Thymus (tissue), 11 donors: ENCODE data around the gene FARS2. TPM values are rescaled to one million over a fixed set of nuclear protein-coding genes. Genes with fewer than 3 reads are reported as not detected.

Source experiments
- DNase-seq, 9 donors: peaks; one replicate each; pipeline ENCODE4 v3.0.0-alpha.2; 2013; ENCODE audit warnings: low spot score in 9 of 9, low read depth in 6 of 9, missing footprints in 1 of 9
- H3K27ac ChIP-seq, 2 donors: one replicate each; pipeline ENCODE4 v1.5.1; 2013; ENCODE audit warnings: control low read depth in 1 of 2, low read depth in 1 of 2, low read length in 1 of 2, mild to moderate bottlenecking in 1 of 2, moderate library complexity in 1 of 2
- H3K27me3 ChIP-seq, 2 donors: one replicate each; pipeline ENCODE4 v1.5.1; 2013; ENCODE audit warnings: low read length in 1 of 2; ENCODE audit not compliant: control insufficient read depth in 2 of 2, insufficient read depth in 1 of 2
- H3K36me3 ChIP-seq, 2 donors: one replicate each; pipeline ENCODE4 v1.5.1; 2013; ENCODE audit warnings: low read length in 1 of 2, mild to moderate bottlenecking in 1 of 2, moderate library complexity in 1 of 2; ENCODE audit not compliant: control insufficient read depth in 2 of 2, insufficient read depth in 2 of 2
- H3K4me1 ChIP-seq, 2 donors: one replicate each; pipeline ENCODE4 v1.5.1; 2013; ENCODE audit warnings: low read length in 2 of 2; ENCODE audit not compliant: control insufficient read depth in 2 of 2, insufficient read depth in 2 of 2
- H3K4me3 ChIP-seq, 2 donors: one replicate each; pipeline ENCODE4 v1.5.1; 2013; ENCODE audit warnings: low read length in 2 of 2, control low read depth in 1 of 2, mild to moderate bottlenecking in 1 of 2
- H3K9me3 ChIP-seq, 2 donors: one replicate each; pipeline ENCODE4 v1.5.1; 2013; ENCODE audit warnings: low read length in 1 of 2, mild to moderate bottlenecking in 1 of 2; ENCODE audit not compliant: control insufficient read depth in 2 of 2, insufficient read depth in 1 of 2
- WGBS: extraction: QIAGEN DNeasy Blood & Tissue Kit; methylation state at CpG from one replicate; pipeline ENCODE4 v1.1.7; 2013; 5-methylcytosine and 5-hydroxymethylcytosine counted together
- polyA plus RNA-seq: library from polyadenylated mRNA; stranded (reverse); fragments of 200-250 nt; gene quantifications from one replicate; pipeline ENCODE4 v1.2.3, GENCODE V29; 2013
- total RNA-seq: library from RNA; stranded (reverse); fragments of 120-200 nt; gene quantifications from one replicate; pipeline ENCODE4 v1.2.4, GENCODE V29; 2013
- donor health status: healthy.

FARS2 gene
- total and polyA plus RNA-seq, 2 donors: 10.5 to 23.2 TPM

GRCh38 chr6:5705252-5705651 lies 443.9 kb downstream of the FARS2 start:
- peak in 6 of 9 donors; percentile 46 to 88 (median 72) for DNase-seq
- H3K4me1 ChIP-seq: peaks cover 14 to 72% of the 10 kb centered on the region in 2 donors
- 76% methylated on average over 13 of the region's 13 CpGs for whole genome bisulfite sequencing
- H3K27ac ChIP-seq: peak overlapping the region in 1 of 2 donors; percentile 89
- H3K27me3 ChIP-seq: no peaks in the 10 kb centered on the region
- H3K9me3 ChIP-seq: peaks cover 0 to 11% of the 10 kb centered on the region in 2 donors
- no peak overlapping the region for H3K4me3 ChIP-seq
- H3K36me3 ChIP-seq: no peaks in the 10 kb centered on the region

GRCh38 chr6:5706124-5707033 lies 445.1 kb downstream of the FARS2 start:
- no peaks in the 10 kb centered on the region for H3K36me3 ChIP-seq
- DNase-seq: peak in 8 of 9 donors; percentile 66 to 91 (median 76)
- H3K27ac ChIP-seq: peak overlapping the region; percentile 67 to 89
- peaks cover 14 to 72% of the 10 kb centered on the region in 2 donors for H3K4me1 ChIP-seq
- H3K4me3 ChIP-seq: no peak overlapping the region
- WGBS: 52% methylated on average over 19 of the region's 19 CpGs
- H3K9me3 ChIP-seq: peaks cover 0 to 11% of the 10 kb centered on the region in 2 donors
- no peaks in the 10 kb centered on the region for H3K27me3 ChIP-seq

- H3K9me3 ChIP-seq: peaks cover 0 to 11% of the 10 kb centered on the region in 2 donors
- no peaks in the 10 kb centered on the region for H3K27me3 ChIP-seq
- H3K4me1 ChIP-seq: peaks cover 14 to 80% of the 10 kb centered on the region in 2 donors
- H3K4me3 ChIP-seq: no peak overlapping the region
- peak in 1 of 9 donors; percentile 37 for DNase-seq
- WGBS: 96% methylated on average over 17 of the region's 17 CpGs
- peak overlapping the region in 1 of 2 donors; percentile 89 for H3K27ac ChIP-seq
- H3K36me3 ChIP-seq: no peaks in the 10 kb centered on the region
Measured at GRCh38 chr6:5707281-5708045, 446.1 kb downstream of the FARS2 start.

GRCh38 chr6:5710516-5710915 lies 449.2 kb downstream of the FARS2 start:
- no peaks in the 10 kb centered on the region for H3K27me3 ChIP-seq
- H3K4me1 ChIP-seq: peaks cover 12 to 63% of the 10 kb centered on the region in 2 donors
- 91% methylated on average over 14 of the region's 14 CpGs for WGBS
- H3K27ac ChIP-seq: no peak overlapping the region
- H3K36me3 ChIP-seq: no peaks in the 10 kb centered on the region
- no peak overlapping the region for H3K4me3 ChIP-seq
- no peak for DNase-seq
- H3K9me3 ChIP-seq: peaks cover 0 to 6% of the 10 kb centered on the region in 2 donors

- 98% methylated on average over 4 of the region's 4 CpGs for WGBS
Measured at GRCh38 chr6:5710936-5711335, 449.6 kb downstream of the FARS2 start.

GRCh38 chr6:5712349-5713215 lies 451.3 kb downstream of the FARS2 start:
- peak overlapping the region in 1 of 2 donors; percentile 58 for H3K27ac ChIP-seq
- H3K4me3 ChIP-seq: no peak overlapping the region
- H3K27me3 ChIP-seq: no peaks in the 10 kb centered on the region
- WGBS: 86% methylated on average over 10 of the region's 10 CpGs
- no peaks in the 10 kb centered on the region for H3K36me3 ChIP-seq
- H3K4me1 ChIP-seq: peaks cover 2 to 43% of the 10 kb centered on the region in 2 donors
- H3K9me3 ChIP-seq: peaks cover 0 to 8% of the 10 kb centered on the region in 2 donors
- DNase-seq: peak in 1 of 9 donors; percentile 57

More at GRCh38 chr6:5710936-5711335, 449.6 kb downstream of the FARS2 start:
- H3K27ac ChIP-seq: no peak overlapping the region
- no peaks in the 10 kb centered on the region for H3K27me3 ChIP-seq
- H3K36me3 ChIP-seq: no peaks in the 10 kb centered on the region
- peaks cover 0 to 2% of the 10 kb centered on the region in 2 donors for H3K9me3 ChIP-seq
- H3K4me3 ChIP-seq: no peak overlapping the region
- DNase-seq: no peak
- H3K4me1 ChIP-seq: peaks cover 8 to 59% of the 10 kb centered on the region in 2 donors

GRCh38 chr6:5713519-5713918 lies 452.2 kb downstream of the FARS2 start:
- H3K9me3 ChIP-seq: peaks cover 0 to 8% of the 10 kb centered on the region in 2 donors
- H3K27ac ChIP-seq: no peak overlapping the region
- H3K36me3 ChIP-seq: no peaks in the 10 kb centered on the region
- no peak overlapping the region for H3K4me3 ChIP-seq
- peaks cover 2 to 33% of the 10 kb centered on the region in 2 donors for H3K4me1 ChIP-seq
- 98% methylated on average over 7 of the region's 7 CpGs for WGBS
- no peaks in the 10 kb centered on the region for H3K27me3 ChIP-seq
- no peak for DNase-seq

- peaks cover 0 to 8% of the 10 kb centered on the region in 2 donors for H3K9me3 ChIP-seq
- H3K4me3 ChIP-seq: no peak overlapping the region
- no peak for DNase-seq
- WGBS: 52% methylated on average over 5 of the region's 5 CpGs
- peaks cover 0 to 5% of the 10 kb centered on the region in 2 donors for H3K4me1 ChIP-seq
- H3K27ac ChIP-seq: no peak overlapping the region
- no peaks in the 10 kb centered on the region for H3K27me3 ChIP-seq
- H3K36me3 ChIP-seq: no peaks in the 10 kb centered on the region
Measured at GRCh38 chr6:5718231-5718947, 457.1 kb downstream of the FARS2 start.
